NCI-H2227 (cell line): ENCODE results near the gene NAE1.
"Not testable (repeated sequence)": the region's sequence is repeated elsewhere in the genome, so short reads cannot be mapped to it uniquely, and the experiment has no call there.

Experiments
- DNase-seq: peaks from one replicate; lab custom pipeline; 2025; ENCODE audit not compliant: unreplicated experiment; lab: John Stamatoyannopoulos, UW

Gene NAE1

DNA sequence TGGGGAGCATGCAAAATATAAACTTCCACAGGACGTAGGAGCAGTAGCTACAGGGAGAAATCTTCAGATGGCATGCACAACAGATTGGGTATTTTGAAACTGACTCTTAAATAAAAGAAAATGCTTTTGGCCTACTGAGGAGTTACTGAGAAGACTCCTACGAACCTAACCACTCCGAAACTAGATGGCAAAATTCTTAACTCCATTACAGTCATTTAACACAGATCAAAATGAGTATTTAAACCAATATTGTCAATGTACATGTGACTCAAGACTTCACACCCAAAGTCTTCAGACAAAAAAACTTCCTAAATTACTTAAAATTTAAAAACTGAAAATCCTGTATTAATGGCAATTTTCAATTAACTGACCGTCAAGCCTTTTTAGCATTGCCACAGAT is 21.0 kb downstream of the NAE1 start:
- no peak for DNase-seq

GRCh38 chr16:66802159-66802558 is 28.6 kb downstream of the NAE1 start:
- no peak for DNase-seq

GRCh38 chr16:66801320-66802105 is 29.3 kb downstream of the NAE1 start, which contains the start of gene TERB1:
TERB1 (minus strand) TSS chr16:66801584; CDS start chr16:66796798, 4,786 bp downstream.
- DNase-seq, result no peak

DNA sequence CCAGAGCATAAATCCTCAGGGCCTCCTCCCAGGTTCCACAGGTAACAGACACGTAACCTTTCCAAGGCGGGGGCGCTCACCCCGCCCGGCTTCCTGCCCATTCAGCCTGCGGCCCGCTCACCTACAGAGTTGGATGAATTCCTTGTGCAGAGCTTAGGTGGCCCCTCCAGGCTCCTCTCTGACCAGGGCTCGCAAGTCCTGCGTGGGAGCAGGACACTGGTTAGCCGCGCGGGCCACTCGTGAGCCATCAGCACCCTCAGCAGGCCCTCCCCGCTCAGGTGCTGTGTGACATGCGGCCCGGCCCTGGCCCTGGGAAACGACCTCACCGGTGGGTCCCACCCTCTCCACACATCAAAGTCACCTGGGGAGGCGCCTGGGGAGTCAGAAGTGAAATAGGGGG is 29.9 kb downstream of the NAE1 start:
- DNase-seq, result no peak

DNA sequence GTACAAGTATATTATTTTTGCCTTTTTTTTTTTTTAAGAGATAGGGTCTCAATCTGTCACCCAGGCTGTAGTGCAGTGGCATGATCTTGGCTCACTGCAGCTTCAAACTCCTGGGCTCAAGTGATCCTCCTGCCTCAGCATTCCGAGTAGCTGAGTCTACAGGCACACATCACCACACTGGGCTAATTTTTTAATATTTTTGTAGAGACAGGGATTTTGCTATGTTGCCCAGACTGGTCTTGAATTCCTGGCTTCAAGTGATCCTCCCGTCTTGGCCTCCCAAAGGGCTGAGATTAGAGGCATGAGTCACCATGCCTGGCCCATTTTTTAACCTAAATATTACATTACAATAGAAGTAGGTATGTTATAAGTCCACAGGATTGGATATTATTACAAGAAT is 32.6 kb downstream of the NAE1 start:
- no peak for DNase-seq

DNA sequence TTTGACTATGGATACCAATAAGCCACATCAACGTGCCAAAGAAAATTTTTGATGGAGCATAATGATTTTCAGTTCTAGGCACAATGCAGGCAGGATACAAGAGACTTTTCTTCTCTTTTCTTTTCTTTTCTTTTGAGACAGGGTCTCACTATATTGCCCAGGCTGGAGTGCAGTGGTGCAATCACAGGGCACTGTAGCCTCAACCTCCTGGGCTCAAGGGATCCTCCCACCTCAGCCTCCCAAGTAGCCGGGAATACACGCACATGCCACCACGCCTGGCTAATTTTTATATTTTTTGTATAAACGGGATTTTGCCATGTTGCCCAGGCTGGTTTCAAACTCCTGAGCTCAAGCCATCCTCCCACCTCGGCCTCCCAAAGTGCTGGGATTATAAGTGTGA is 36.8 kb downstream of the NAE1 start:
- not testable (repeated sequence) for DNase-seq

- DNase-seq, result no peak
These were observed 40.5 kb downstream of the NAE1 start for GRCh38 chr16:66790130-66790733.

DNA sequence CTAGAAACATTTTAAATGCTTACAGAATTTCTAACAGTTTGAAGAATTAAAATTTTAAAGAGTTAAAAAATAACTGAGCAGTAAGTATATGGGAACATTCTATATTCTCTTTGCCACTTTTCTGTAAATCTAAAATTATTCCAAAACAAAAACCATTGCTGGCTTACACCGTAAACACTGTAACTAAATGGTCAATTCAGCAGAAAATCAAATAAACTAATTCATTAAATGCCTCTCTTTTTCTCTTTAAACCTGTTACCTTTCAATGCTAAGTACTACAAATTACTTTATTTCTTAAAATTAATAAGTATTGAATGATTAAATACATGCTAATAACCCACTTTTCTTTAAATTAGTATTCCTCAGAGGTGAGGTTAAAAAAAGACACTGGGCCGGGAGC is 43.3 kb downstream of the NAE1 start:
- no peak for DNase-seq

- no peak for DNase-seq
These were observed 44.2 kb downstream of the NAE1 start for GRCh38 chr16:66786551-66786950.

- no peak for DNase-seq
These were observed 54.3 kb downstream of the NAE1 start for GRCh38 chr16:66776457-66776856.

DNA sequence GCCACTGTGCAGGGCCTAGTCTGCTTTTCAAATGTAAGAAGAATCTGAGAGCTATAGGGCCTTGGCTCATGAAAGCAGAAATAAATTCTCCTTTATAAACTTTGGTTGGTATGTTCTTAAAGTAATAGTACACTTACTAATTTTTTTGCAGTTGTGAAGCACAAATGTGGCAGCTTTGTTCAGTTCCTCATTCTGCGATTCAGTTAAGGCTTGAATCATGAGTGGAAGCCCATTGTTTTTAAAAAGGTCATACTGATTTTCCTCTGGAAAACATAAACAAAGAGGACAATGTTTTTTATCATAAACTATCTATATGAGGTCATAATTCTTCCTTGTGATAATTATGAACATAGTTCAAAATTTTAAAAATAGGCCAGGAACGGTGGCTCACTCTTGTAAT is 55.8 kb downstream of the NAE1 start:
- no peak for DNase-seq

DNA sequence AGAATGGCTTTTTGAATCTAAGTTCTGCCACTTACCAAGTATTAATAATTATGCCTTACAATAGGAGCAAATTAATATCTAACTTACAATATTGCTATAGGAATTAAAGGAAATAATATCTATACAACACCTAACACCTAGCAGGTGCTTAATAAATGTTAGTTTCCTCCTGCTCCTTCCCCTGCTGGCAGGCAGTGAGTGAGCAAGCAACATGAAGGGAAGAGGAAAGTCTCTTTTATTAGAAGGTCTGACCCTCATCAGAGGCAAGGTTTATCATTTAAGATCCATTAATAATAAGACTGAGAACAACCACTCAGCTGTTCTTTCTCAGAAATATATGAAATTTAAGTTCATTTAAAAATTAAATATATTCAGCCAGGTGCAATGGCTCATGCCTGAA is 72.7 kb downstream of the NAE1 start:
- no peak for DNase-seq

- no peak for DNase-seq
These were observed 76.0 kb downstream of the NAE1 start for GRCh38 chr16:66754819-66755218.

- DNase-seq, result no peak
These were observed 76.6 kb downstream of the NAE1 start for GRCh38 chr16:66754211-66754610.

DNA sequence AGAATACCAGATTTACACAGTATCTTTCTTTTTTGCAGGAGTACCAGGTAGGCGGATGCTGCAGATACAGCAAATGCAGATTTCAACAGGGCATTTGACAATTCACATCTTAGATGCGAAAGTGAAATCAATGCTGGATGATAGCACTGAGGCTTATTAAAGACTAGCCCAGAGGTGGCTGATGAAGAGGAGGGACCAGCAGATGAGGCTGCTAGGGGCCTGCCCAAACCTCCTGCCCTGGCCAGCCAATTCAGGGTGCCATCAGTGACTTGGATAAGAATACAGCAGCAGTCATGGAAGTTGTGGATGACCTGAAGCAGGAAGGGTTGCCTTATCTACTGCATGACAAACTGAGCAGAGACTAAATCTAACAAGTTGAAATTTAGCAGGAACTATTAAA is 77.8 kb downstream of the NAE1 start:
- no peak for DNase-seq
